GM21723 (cell line): ENCODE measurements around the gene ZNF322.
A peak's percentile ranks its signal among the peaks of the same experiment; 100 is the strongest.

Source experiments
- ATAC-seq: cut with Tn5 transposase; IDR thresholded peaks from one replicate; pipeline ENCODE4 v1.9.1; 2021; ENCODE audit warnings: mild to moderate bottlenecking, moderate library complexity; ENCODE audit not compliant: unreplicated experiment

Gene ZNF322

GRCh38 chr6:26613689-26614683, 45.6 kb downstream of the ZNF322 start:
- no peak for ATAC-seq

DNA sequence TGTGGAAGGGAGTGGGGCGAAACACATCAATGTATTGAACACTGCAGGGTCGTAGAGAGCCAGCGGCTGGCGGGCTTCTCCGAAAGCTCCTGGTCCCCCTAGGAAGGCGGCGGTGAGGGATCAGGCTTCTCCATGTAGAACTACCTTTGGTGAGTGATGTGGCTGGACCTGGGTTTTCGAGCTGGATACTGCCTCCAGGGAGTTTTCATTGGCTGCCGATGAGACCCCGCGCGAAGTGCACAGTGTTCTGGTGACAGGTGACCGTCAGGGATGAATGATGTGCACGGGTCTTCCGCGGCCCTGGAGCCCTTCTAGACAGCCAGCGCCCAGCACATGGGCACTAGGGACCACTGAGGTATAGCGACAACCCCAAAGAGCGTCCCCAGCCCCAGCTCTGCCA, 46.3 kb downstream of the ZNF322 start:
- no peak for ATAC-seq

GRCh38 chr6:26611599-26611998, 47.9 kb downstream of the ZNF322 start:
- no peak for ATAC-seq

- ATAC-seq: no peak
Measured at GRCh38 chr6:26609463-26609862, 50.1 kb downstream of the ZNF322 start.

DNA sequence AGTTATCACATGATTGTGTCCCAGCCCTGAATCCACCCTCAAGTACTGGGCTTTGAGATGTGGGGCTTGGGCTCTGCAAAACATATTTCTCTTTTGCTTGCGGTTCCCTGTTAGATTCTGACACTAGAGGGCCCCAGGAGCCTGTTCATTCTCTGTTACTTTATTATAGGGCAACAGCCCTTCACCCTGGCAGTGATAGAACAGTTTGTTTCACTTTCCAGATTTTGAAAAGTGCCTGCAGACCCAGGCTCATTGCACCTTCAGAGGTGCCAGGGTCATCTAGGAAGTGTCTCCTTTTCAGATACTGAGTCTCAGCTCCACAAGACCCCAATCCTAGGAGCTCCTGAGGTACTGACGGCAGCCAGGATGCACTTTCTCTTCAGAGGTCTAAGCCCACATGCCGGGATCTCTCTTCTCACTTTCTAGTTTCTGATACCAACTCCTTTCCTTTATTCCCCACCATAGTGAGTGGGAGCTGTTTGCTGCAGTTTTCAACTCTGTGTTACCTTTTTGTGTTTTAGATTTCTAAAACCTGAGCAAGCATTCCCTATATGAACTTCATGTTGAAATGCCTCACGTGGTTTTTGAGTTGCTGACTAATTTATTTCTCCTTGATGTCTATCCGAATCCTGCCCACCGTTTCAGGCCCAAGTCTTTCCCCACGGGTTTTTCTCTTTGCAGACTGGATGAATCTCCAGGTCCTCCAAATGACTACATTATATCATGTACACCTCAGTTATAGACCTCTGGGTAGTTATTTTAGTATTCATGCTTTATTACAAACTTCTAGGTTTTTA, 51.9 kb downstream of the ZNF322 start:
- ATAC-seq: no peak

DNA sequence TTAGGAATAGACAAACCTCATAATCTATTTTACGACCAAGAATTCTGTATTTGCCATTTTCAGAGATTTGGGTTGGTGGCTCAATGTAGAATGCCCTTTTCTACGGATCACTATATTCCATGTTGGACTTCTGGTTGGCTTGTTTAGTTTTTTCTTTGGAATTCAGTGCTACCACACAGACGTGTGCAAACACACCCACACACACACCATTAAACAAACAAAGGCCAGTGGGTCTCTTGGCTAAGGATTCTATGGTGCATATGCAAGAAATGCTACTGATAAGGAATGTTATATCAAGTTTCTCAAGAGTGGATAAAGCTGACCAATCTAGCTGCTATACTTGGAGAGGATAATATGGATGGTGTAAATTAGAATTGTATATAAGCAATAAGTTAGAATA, 54.7 kb downstream of the ZNF322 start:
- no peak for ATAC-seq

- ATAC-seq: no peak
Measured at GRCh38 chr6:26604026-26604425, 55.5 kb downstream of the ZNF322 start.

- ATAC-seq: no peak
Measured at GRCh38 chr6:26602262-26602661, 57.3 kb downstream of the ZNF322 start.

DNA sequence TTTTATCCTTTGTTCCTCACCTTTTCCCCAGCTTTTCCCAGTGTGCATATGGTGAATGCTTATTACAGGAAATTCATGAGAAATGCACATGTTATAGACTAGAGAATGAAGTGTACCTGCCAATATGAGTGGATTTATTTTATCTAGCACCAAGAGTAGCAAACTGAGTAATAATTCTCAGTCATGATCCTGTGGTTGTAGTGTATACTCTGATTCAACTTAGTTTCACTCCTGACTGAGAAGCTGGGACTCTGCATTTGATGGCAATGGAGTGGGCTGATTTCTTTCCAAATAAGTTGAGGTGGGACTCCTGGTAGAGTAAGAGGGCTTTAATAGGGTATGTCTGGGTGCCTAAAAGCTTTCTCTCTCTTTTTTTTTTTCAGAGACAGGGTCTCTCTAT, 58.8 kb downstream of the ZNF322 start:
- no peak for ATAC-seq

DNA sequence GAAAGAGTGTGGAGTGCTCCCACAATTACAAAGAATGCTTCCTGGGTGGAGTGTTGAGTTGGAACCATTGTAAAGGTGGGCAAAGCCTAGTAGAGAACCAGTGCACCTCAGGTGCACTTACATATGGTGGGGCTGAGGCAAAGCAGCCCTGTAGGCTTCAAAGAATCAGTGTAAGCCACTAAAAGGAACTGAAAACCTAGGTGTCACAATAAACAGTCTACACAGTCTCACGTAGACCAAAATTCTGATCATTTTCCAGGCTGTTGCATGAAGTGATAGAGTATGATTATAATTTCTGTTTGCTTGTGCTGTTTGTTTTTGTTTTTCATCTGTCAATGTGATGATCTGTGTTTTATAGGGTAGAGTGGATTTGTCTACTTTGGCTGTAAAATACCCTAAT, 60.0 kb downstream of the ZNF322 start:
- ATAC-seq: no peak

GRCh38 chr6:26599134-26599533, 60.4 kb downstream of the ZNF322 start:
- ATAC-seq: no peak

- no peak for ATAC-seq
Measured at GRCh38 chr6:26598267-26598666, 61.3 kb downstream of the ZNF322 start.

DNA sequence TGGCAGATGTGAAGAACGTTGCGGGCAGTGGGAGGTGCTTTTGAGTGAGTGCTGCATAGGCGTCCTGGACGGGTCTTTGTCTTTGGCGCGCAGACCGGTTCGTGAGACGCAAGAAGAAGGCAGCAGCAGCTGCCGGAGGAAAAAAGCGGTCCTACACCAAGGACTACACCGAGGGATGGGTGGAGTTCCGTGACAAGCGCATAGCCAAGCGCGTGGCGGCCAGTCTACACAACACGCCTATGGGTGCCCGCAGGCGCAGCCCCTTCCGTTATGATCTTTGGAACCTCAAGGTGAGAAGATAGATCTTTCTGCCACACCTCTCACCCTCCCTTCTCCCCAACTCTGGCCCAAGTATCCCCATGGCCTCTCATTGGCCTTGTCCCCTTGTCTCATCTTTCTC, 61.7 kb downstream of the ZNF322 start:
- ATAC-seq: no peak

DNA sequence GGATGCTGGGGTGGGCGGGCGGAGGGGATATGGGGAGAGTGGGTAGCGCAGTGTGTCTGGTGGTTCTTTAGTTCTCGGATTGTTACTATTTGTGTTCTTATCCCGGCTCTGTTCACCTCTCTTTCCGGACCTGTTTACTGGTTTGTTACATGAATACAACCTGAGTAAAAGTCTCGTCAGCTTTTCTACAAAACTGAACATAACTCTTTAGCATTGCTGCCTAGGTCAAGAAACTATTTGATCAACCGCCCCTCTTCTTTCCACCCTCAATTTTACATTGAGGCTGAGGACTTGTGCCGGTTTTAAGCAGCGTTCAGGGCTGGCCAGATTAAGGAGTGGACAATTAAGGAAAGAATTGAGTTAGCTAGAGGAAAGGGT, 62.2 kb downstream of the ZNF322 start:
- no peak for ATAC-seq

DNA sequence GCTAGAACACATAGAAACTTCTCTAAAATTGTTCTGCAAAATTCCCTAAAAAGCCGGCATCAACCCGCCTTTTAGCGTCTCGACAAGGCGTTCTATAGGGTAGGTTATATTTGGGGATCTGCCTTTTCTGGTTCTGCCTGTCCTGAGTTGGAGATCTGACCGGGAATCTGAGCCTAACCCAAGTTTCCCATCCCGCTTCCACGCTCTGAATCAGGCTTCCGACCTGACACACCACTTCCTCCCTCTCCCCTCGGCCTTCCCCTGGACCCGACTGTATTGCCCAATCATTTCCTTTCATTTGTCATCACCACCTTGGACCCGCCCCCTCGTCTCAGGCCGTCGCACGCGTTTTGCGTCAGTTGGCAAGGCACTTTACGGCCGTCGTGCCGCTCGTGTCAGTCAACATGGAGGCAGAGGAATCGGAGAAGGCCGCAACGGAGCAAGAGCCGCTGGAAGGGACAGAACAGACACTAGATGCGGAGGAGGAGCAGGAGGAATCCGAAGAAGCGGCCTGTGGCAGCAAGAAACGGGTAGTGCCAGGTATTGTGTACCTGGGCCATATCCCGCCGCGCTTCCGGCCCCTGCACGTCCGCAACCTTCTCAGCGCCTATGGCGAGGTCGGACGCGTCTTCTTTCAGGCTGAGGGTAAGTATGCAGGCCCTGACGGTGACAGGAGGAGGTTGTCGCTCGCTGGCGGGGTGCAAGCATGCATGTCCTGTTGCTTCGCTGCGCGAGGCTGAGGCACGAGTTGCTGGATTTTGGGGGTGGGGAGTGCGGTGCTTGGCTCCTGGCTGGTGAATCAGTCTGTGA, 62.8 kb downstream of the ZNF322 start, which contains the start of gene ABT1:
Gene ABT1, plus strand, starts transcription at position 375 of the 810 bp plus-strand sequence. Its CDS starts 30 bp downstream, at position 405.
- peak; percentile 74 for ATAC-seq

- peak; percentile 66 for ATAC-seq
Measured at GRCh38 chr6:26595669-26596269, 63.8 kb downstream of the ZNF322 start.

DNA sequence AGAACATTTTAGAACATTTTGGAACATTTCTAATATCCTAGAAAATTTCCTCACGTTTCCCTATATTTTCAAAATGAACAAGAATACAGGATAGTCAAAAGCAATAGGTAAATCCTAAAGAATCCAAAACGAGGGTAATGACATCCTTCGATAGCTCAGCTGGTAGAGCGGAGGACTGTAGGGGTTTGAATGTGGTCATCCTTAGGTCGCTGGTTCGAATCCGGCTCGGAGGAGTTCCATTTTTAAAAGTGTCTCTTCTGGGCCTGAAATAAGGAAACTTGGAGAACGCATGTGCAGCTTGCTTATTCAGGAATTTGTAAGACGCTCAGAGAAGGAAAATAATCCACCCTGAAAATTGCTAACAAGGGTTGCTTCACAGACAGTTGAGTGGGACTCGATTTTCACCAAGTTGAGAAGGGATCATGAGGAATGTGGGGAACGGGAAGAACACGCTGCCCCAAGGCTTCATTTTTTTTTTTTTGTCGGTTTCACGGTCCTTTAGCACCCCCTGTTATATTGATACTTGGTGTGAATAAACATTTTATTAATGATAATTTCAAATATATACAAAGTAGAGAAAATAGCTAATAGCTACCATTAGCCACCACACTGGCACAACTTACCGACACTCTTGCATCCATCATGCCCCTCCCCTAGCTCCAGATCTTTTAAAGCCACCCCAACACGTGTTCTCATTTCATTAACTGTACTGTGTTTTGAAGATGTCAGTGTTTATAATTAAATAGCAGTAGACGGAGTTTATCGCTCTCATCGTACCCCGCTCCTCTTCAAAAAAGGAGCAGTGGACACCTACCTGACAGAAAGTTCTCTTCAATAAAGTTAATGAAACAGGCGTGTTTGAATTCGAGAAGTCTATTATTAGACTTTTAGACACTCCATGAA, 64.6 kb downstream of the ZNF322 start:
- ATAC-seq: no peak

GRCh38 chr6:26594131-26594498, 65.4 kb downstream of the ZNF322 start:
- no peak for ATAC-seq

- no peak for ATAC-seq
Measured at GRCh38 chr6:26593278-26594130, 66.0 kb downstream of the ZNF322 start.
